Aorta (tissue), 5 donors: ENCODE results near the gene MMP12. TPM values are rescaled to one million over a fixed set of nuclear protein-coding genes. Genes with fewer than 3 reads are reported as not detected.

Source experiments
- ATAC-seq: fragments of 200-7000 bp; cut with Tn5 transposase; one replicate; pipeline ENCODE4 v1.9.1; 2022; ENCODE audit warnings: moderate library complexity; ENCODE audit not compliant: low FRiP score
- DNase-seq, 2 donors: peaks; one replicate each; pipeline ENCODE4 v3.0.0-alpha.2; 2020
- H3K27ac ChIP-seq, 2 donors: one replicate each; pipeline ENCODE4 v1.5.1; 2013; ENCODE audit warnings: low read length in 2 of 2, mild to moderate bottlenecking in 2 of 2, moderate library complexity in 2 of 2, control low read depth in 1 of 2, inconsistent platforms in 1 of 2, low read depth in 1 of 2
- H3K27me3 ChIP-seq, 2 donors: one replicate each; pipeline ENCODE4 v1.6.1; 2013; ENCODE audit warnings: control low read depth in 1 of 2, low read length in 1 of 2, mild to moderate bottlenecking in 1 of 2, moderate library complexity in 1 of 2; ENCODE audit not compliant: insufficient read depth in 2 of 2, control insufficient read depth in 1 of 2
- H3K36me3 ChIP-seq, 2 donors: one replicate each; pipeline ENCODE4 v1.6.1; 2013; ENCODE audit warnings: control low read depth in 1 of 2, low read length in 1 of 2, mild to moderate bottlenecking in 1 of 2; ENCODE audit not compliant: insufficient read depth in 2 of 2, control insufficient read depth in 1 of 2
- H3K4me1 ChIP-seq, 2 donors: one replicate each; pipeline ENCODE4 v1.6.1; 2013; ENCODE audit warnings: low read length in 2 of 2, control low read depth in 1 of 2, mild to moderate bottlenecking in 1 of 2, moderate library complexity in 1 of 2; ENCODE audit not compliant: insufficient read depth in 2 of 2, control insufficient read depth in 1 of 2
- H3K4me3 ChIP-seq, 2 donors: one replicate each; pipeline ENCODE4 v1.5.1; 2013; ENCODE audit warnings: low read length in 2 of 2, control low read depth in 1 of 2, mild to moderate bottlenecking in 1 of 2
- H3K9me3 ChIP-seq: one replicate; pipeline ENCODE4 v1.6.1; 2013; ENCODE audit warnings: mild to moderate bottlenecking, low read length; ENCODE audit not compliant: control insufficient read depth
- WGBS, 2 donors: extraction: QIAGEN DNeasy Blood & Tissue Kit; methylation state at CpG; one replicate each; pipeline ENCODE4 v1.1.7; 2013; 5-methylcytosine and 5-hydroxymethylcytosine counted together
- intact Hi-C, 2 donors: fragments of 100-400 bp; cut with DNase I; formaldehyde crosslinking; loops; one replicate each; pipeline versions ENCODE4 v1.14.2 to v1.15.0; 2022
- polyA plus RNA-seq, 2 donors: library from polyadenylated mRNA; stranded (reverse); fragments of 200-250 nt; gene quantifications; one replicate each; pipeline ENCODE4 v1.2.3, GENCODE V29; 2013
- total RNA-seq, 2 donors: library from RNA; stranded (reverse); fragmentation: NEBNext Ultra II Directional; extraction: Animal tissue kit (Norgen Biotek cat#: 25700); gene quantifications; one replicate each; pipeline ENCODE4 v1.2.1, GENCODE V29; 2021
- donor health status: healthy with polysubstance abuse.
- donor health status: Bipolar disorder and iron deficiency.
- donor health status: DM: no; HTN: no; CAD: no.
- donor health status: DM: no; HTN: no; CAD: no.
- donor health status: DM: yes; HTN: yes; CAD: no.

MMP12 gene
- total and polyA plus RNA-seq, 4 donors, result 0.23 to 1.4 (median 0.75) TPM; not detected in 1

GRCh38 chr11:102840018-102840417, 34.8 kb downstream of the MMP12 start:
- no peak for ATAC-seq
- peak in 1 of 2 donors; percentile 51 for DNase-seq
- Histone ChIP-seq H3K36me3 (no peaks in the 10 kb centered on the region), H3K4me1 (peaks cover 0 to 2% of the 10 kb centered on the region in 2 donors), H3K27me3 (peaks cover 0 to 2% of the 10 kb centered on the region in 2 donors), H3K4me3 (no peak overlapping the region), H3K9me3 (peaks cover 1% of the 10 kb centered on the region), H3K27ac (no peak overlapping the region)
- intact Hi-C loops, result no loop called here
- 13 to 15% methylated on average over 5 of the region's 5 CpGs for WGBS, 2 donors

GRCh38 chr11:102837646-102838045, 37.1 kb downstream of the MMP12 start:
- WGBS, 2 donors, result 36 to 51% methylated on average over 2 of the region's 2 CpGs
- Histone ChIP-seq H3K36me3 (no peaks in the 10 kb centered on the region), H3K9me3 (no peaks in the 10 kb centered on the region), H3K4me3 (no peak overlapping the region), H3K27me3 (peaks cover 0 to 2% of the 10 kb centered on the region in 2 donors), H3K4me1 (peaks cover 0 to 2% of the 10 kb centered on the region in 2 donors), H3K27ac (no peak overlapping the region)
- ATAC-seq (no peak), DNase-seq (no peak)
- intact Hi-C loops, result loop anchor here in 1 of 2 donors (10.0 kb wide), 1 partner anchor 97 kb away; no protein-coding TSS in a partner anchor

- H3K9me3 ChIP-seq, result no peaks in the 10 kb centered on the region
- intact Hi-C loops, result loop anchor here in 1 of 2 donors (10.0 kb wide), 1 partner anchor 98 kb away; no protein-coding TSS in a partner anchor
- WGBS, 2 donors, result 75 to 86% methylated on average over 2 of the region's 2 CpGs
- no peak overlapping the region for H3K27ac ChIP-seq
- no peak overlapping the region for H3K4me3 ChIP-seq
- DNase-seq (no peak), ATAC-seq (no peak)
- H3K4me1 ChIP-seq, result peaks cover 0 to 2% of the 10 kb centered on the region in 2 donors
- H3K36me3 ChIP-seq, result no peaks in the 10 kb centered on the region
- peaks cover 0 to 2% of the 10 kb centered on the region in 2 donors for H3K27me3 ChIP-seq
Observed at GRCh38 chr11:102837156-102837555, 37.6 kb downstream of the MMP12 start.

GRCh38 chr11:102836290-102836875, 38.4 kb downstream of the MMP12 start:
- DNase-seq (no peak), ATAC-seq (no peak)
- no peaks in the 10 kb centered on the region for H3K36me3 ChIP-seq
- no peak overlapping the region for H3K4me3 ChIP-seq
- intact Hi-C loops, result loop anchor here in 1 of 2 donors (10.0 kb wide), 1 partner anchor 98 kb away; no protein-coding TSS in a partner anchor
- no peaks in the 10 kb centered on the region for H3K9me3 ChIP-seq
- peaks cover 0 to 2% of the 10 kb centered on the region in 2 donors for H3K27me3 ChIP-seq
- no peak overlapping the region for H3K27ac ChIP-seq
- H3K4me1 ChIP-seq, result peaks cover 0 to 2% of the 10 kb centered on the region in 2 donors
- WGBS, 2 donors, result 19 to 29% methylated on average over 3 of the region's 3 CpGs

GRCh38 chr11:102833731-102834130, 41.1 kb downstream of the MMP12 start:
- ATAC-seq, result no peak
- intact Hi-C loops, result loop anchor here (5.0 to 10.0 kb wide), 2 partner anchors 101 to 109 kb away; no protein-coding TSS in a partner anchor
- H3K4me1 ChIP-seq, result peaks cover 0 to 2% of the 10 kb centered on the region in 2 donors
- no peak overlapping the region for H3K4me3 ChIP-seq
- H3K27me3 ChIP-seq, result peaks cover 2% of the 10 kb centered on the region in 2 donors
- no peaks in the 10 kb centered on the region for H3K9me3 ChIP-seq
- no peak for DNase-seq
- 89% methylated on average over 2 of the region's 2 CpGs for WGBS, 2 donors
- H3K36me3 ChIP-seq, result no peaks in the 10 kb centered on the region
- H3K27ac ChIP-seq, result no peak overlapping the region

GRCh38 chr11:102832612-102833011, 42.2 kb downstream of the MMP12 start:
- DNase-seq (no peak), ATAC-seq (no peak)
- Histone ChIP-seq H3K27me3 (peaks cover 0 to 2% of the 10 kb centered on the region in 2 donors), H3K27ac (no peak overlapping the region), H3K9me3 (no peaks in the 10 kb centered on the region), H3K36me3 (no peaks in the 10 kb centered on the region), H3K4me1 (peaks cover 0 to 2% of the 10 kb centered on the region in 2 donors), H3K4me3 (no peak overlapping the region)
- 94 to 95% methylated on average over 7 of the region's 7 CpGs for WGBS, 2 donors
- intact Hi-C loops, result loop anchor here (5.0 to 10.0 kb wide), 2 partner anchors 102 to 110 kb away; no protein-coding TSS in a partner anchor

GRCh38 chr11:102831489-102832440, 43.0 kb downstream of the MMP12 start:
- Histone ChIP-seq H3K4me3 (no peak overlapping the region), H3K27ac (no peak overlapping the region), H3K9me3 (no peaks in the 10 kb centered on the region), H3K36me3 (no peaks in the 10 kb centered on the region), H3K4me1 (peaks cover 0 to 2% of the 10 kb centered on the region in 2 donors), H3K27me3 (peaks cover 0 to 2% of the 10 kb centered on the region in 2 donors)
- intact Hi-C loops, result loop anchor here (5.0 to 10.0 kb wide), 2 partner anchors 103 to 111 kb away; no protein-coding TSS in a partner anchor
- ATAC-seq (peak; percentile 52), DNase-seq (peak; percentile 70 to 84)
- 30 to 31% methylated on average over 38 of the region's 38 CpGs for WGBS, 2 donors

- Histone ChIP-seq H3K9me3 (no peaks in the 10 kb centered on the region), H3K4me3 (no peak overlapping the region), H3K4me1 (no peaks in the 10 kb centered on the region), H3K27ac (no peak overlapping the region), H3K36me3 (no peaks in the 10 kb centered on the region), H3K27me3 (peaks cover 0 to 2% of the 10 kb centered on the region in 2 donors)
- ATAC-seq, result no peak
- 46 to 50% methylated on average over 2 of the region's 2 CpGs for WGBS, 2 donors
- intact Hi-C loops, result loop anchor here (5.0 to 10.0 kb wide), 2 partner anchors 104 to 111 kb away; no protein-coding TSS in a partner anchor
- no peak for DNase-seq
Observed at GRCh38 chr11:102831128-102831488, 43.7 kb downstream of the MMP12 start.
